OCI-LY1 (cell line): ENCODE results near the gene TNNT3.

ENCODE experiments used
- EZH2 ChIP-seq: fragments of 200-600 bp; sonication (generic), shearing (Covaris generic); IDR thresholded peaks from 2 replicates; pipeline ENCODE4 v1.8.0; 2017; ENCODE audit warnings: borderline replicate concordance, mixed run types, mild to moderate bottlenecking, antibody characterized with exemption, low read length, moderate library complexity, mixed read lengths
- TF ChIP-seq, protein P1 (sequence below): fragments of 200-600 bp; sonication (generic), shearing (Covaris generic); IDR thresholded peaks from 2 replicates; pipeline ENCODE4 v1.5.1; 2017; ENCODE audit warnings: mild to moderate bottlenecking, antibody characterized with exemption, low read length, moderate library complexity, mixed read lengths

DNA sequence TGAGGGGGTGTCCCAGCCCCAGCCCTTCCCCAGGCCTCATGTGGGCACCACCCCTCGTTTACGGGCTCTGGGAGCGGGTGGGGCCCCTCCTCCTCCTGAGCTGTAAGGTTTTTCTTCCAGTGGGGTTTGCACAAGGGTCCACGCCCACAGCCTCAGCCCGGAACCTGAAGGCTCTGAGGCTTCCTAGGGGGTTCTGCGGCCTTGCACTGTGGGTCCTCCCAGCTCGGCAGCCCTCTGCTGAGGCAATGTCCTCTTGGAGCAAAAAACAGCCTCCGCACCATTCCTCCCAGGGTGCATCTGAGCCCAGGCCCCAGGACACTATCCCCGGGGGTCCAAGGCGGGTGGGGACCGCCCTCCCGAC, 64.1 kb downstream of the TNNT3 start:
- TF ChIP-seq, protein P1, sequence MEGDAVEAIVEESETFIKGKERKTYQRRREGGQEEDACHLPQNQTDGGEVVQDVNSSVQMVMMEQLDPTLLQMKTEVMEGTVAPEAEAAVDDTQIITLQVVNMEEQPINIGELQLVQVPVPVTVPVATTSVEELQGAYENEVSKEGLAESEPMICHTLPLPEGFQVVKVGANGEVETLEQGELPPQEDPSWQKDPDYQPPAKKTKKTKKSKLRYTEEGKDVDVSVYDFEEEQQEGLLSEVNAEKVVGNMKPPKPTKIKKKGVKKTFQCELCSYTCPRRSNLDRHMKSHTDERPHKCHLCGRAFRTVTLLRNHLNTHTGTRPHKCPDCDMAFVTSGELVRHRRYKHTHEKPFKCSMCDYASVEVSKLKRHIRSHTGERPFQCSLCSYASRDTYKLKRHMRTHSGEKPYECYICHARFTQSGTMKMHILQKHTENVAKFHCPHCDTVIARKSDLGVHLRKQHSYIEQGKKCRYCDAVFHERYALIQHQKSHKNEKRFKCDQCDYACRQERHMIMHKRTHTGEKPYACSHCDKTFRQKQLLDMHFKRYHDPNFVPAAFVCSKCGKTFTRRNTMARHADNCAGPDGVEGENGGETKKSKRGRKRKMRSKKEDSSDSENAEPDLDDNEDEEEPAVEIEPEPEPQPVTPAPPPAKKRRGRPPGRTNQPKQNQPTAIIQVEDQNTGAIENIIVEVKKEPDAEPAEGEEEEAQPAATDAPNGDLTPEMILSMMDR = no peak
- no peak for TF ChIP-seq EZH2
